ENCODE measurements around the gene THRB. TPM values are rescaled to one million over a fixed set of nuclear protein-coding genes. Genes with fewer than 3 reads are reported as not detected.

Gene THRB
- total RNA-seq, 1 donor from 2014 or later = 0.56 TPM

GRCh38 chr3:24177201-24177600, 317.4 kb downstream of the THRB start:
- DNase-seq = no peak
- H3K27ac Mint-ChIP-seq (ENCODE audit: unreplicated experiment) = no peak overlapping the region
- H3K27me3 Mint-ChIP-seq (ENCODE audit: unreplicated experiment) = no peaks in the 10 kb centered on the region
- H3K9me3 Mint-ChIP-seq (ENCODE audit: unreplicated experiment) = peaks cover 2% of the 10 kb centered on the region
- no peak for TF ChIP-seq CTCF (IDR thresholded peaks at IDR 0.05; ENCODE audit: partially characterized antibody, unreplicated experiment)
- no peak overlapping the region for H3K4me3 Mint-ChIP-seq (ENCODE audit: unreplicated experiment)
- no peaks in the 10 kb centered on the region for H3K36me3 Mint-ChIP-seq (ENCODE audit: unreplicated experiment)
- no peaks in the 10 kb centered on the region for H3K4me1 Mint-ChIP-seq (ENCODE audit: low read depth, unreplicated experiment)

DNA sequence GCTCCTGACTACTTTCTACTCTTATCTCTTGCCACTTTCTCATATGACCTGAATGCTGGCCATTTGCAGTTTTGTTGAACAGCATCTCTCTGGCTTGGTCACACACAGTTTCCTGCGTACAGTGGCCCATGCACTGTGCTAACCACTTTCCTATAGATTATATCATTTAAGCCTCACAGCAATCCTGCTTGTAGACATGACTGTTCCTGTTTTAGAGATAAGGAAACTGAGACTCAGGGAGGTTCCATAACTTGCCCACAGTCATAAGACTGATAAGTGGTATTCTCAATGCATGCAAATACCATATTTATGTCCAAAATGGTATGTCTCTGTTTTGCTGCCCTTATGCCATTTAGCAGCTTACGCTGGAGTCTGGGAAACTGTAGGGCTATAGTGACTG, 320.0 kb downstream of the THRB start:
- Mint-ChIP-seq H3K9me3 (ENCODE audit: unreplicated experiment) (peaks cover 2% of the 10 kb centered on the region), H3K27ac (ENCODE audit: unreplicated experiment) (no peak overlapping the region), H3K4me3 (ENCODE audit: unreplicated experiment) (no peak overlapping the region), H3K27me3 (ENCODE audit: unreplicated experiment) (no peaks in the 10 kb centered on the region), H3K4me1 (ENCODE audit: low read depth, unreplicated experiment) (no peaks in the 10 kb centered on the region), H3K36me3 (ENCODE audit: unreplicated experiment) (no peaks in the 10 kb centered on the region)
- no peak for TF ChIP-seq CTCF (IDR thresholded peaks at IDR 0.05; ENCODE audit: partially characterized antibody, unreplicated experiment)
- no peak for DNase-seq

- Mint-ChIP-seq H3K4me3 (ENCODE audit: unreplicated experiment) (no peak overlapping the region), H3K36me3 (ENCODE audit: unreplicated experiment) (no peaks in the 10 kb centered on the region), H3K27ac (ENCODE audit: unreplicated experiment) (no peak overlapping the region), H3K4me1 (ENCODE audit: low read depth, unreplicated experiment) (peaks cover 12% of the 10 kb centered on the region), H3K9me3 (ENCODE audit: unreplicated experiment) (peaks cover 2% of the 10 kb centered on the region), H3K27me3 (ENCODE audit: unreplicated experiment) (no peaks in the 10 kb centered on the region)
- no peak for DNase-seq
- no peak for TF ChIP-seq CTCF (IDR thresholded peaks at IDR 0.05; ENCODE audit: partially characterized antibody, unreplicated experiment)
Observed at GRCh38 chr3:24168977-24169376, 325.7 kb downstream of the THRB start.

DNA sequence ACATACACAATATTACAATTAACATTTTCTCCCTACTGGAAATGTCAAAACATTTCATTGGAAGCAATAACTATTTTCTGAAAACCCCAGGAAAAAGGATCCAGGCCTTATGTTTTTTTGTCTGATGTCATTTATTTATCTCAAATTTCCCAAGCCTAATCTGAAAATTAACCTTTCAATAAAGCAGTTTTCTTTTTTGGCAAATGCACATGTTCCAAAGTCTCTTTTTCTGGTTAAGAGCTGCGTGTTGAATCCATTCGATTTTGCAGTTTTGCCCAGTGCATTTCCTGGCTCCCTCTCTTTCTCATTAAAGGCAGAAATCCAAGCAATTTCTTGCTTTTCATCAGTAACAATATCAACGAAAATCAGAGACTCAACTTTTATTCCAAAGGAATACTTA, 327.2 kb downstream of the THRB start:
- H3K9me3 Mint-ChIP-seq (ENCODE audit: unreplicated experiment) = peaks cover 5% of the 10 kb centered on the region
- TF ChIP-seq CTCF (IDR thresholded peaks at IDR 0.05; ENCODE audit: partially characterized antibody, unreplicated experiment) = no peak
- H3K27ac Mint-ChIP-seq (ENCODE audit: unreplicated experiment) = no peak overlapping the region
- no peak for DNase-seq
- H3K4me1 Mint-ChIP-seq (ENCODE audit: low read depth, unreplicated experiment) = peaks cover 21% of the 10 kb centered on the region
- H3K36me3 Mint-ChIP-seq (ENCODE audit: unreplicated experiment) = no peaks in the 10 kb centered on the region
- H3K27me3 Mint-ChIP-seq (ENCODE audit: unreplicated experiment) = no peaks in the 10 kb centered on the region
- no peak overlapping the region for H3K4me3 Mint-ChIP-seq (ENCODE audit: unreplicated experiment)

DNA sequence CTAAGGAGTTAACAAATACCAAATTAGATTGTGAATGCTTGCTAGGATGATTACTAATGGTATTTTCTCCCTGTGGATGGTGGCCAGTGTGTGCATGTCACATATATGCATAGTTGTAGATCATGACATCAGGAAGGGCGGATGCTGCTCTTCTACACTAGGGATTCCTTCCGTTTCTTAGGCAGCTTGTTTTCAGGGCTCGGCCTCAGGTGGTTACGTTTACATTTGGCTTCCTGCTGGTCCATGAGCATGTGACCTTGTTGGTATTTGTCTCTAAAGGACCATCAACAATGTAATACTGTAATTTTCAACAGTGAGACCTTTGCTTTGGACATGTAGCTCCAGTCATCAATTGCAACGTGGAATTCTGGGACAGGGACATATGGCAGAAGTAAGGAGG, 328.1 kb downstream of the THRB start:
- Mint-ChIP-seq H3K9me3 (ENCODE audit: unreplicated experiment) (peaks cover 5% of the 10 kb centered on the region), H3K4me1 (ENCODE audit: low read depth, unreplicated experiment) (peaks cover 24% of the 10 kb centered on the region), H3K27me3 (ENCODE audit: unreplicated experiment) (peaks cover 2% of the 10 kb centered on the region), H3K4me3 (ENCODE audit: unreplicated experiment) (no peak overlapping the region), H3K27ac (ENCODE audit: unreplicated experiment) (no peak overlapping the region), H3K36me3 (ENCODE audit: unreplicated experiment) (no peaks in the 10 kb centered on the region)
- no peak for DNase-seq
- no peak for TF ChIP-seq CTCF (IDR thresholded peaks at IDR 0.05; ENCODE audit: partially characterized antibody, unreplicated experiment)

All from glutamatergic neuron (in vitro differentiated cells).